Common myeloid progenitor, CD34-positive (primary cell): ENCODE data around the gene ACADVL.
A peak's percentile ranks its signal among the peaks of the same experiment; 100 is the strongest.
"Not testable (repeated sequence)": the region's sequence is repeated elsewhere in the genome, so short reads cannot be mapped to it uniquely, and the experiment has no call there.

Experiments used
- CTCF ChIA-PET: fragments of 350-600 bp; sonication (Branson Sonifier 250); formaldehyde crosslinking; loops from one replicate; lab custom pipeline; 2021; ENCODE audit warnings: antibody characterized with exemption; lab: Charles Lee
- POLR2A ChIA-PET: fragments of 350-600 bp; sonication (Branson Sonifier 250); formaldehyde crosslinking; loops from one replicate; lab custom pipeline; 2021; ENCODE audit warnings: antibody characterized with exemption; lab: Charles Lee
- DNase-seq, 3 donors: peaks; one replicate each; pipeline versions ENCODE4 v3.0.0 to v3.0.0-alpha.2; 2013
- H3K27ac ChIP-seq, 2 experiments: 1 replicate in 1 of 2; 2 replicates in 1 of 2; pipeline ENCODE4 v1.7.0; 2013; ENCODE audit warnings: inconsistent platforms in 2 of 2, low read length in 2 of 2, mild to moderate bottlenecking in 2 of 2, low read depth in 1 of 2, moderate library complexity in 1 of 2; ENCODE audit not compliant: severe bottlenecking in 2 of 2, insufficient read depth in 1 of 2, poor library complexity in 1 of 2
- H3K27me3 ChIP-seq, 5 experiments: replicated peaks in 2 of 5; 1 replicate in 3 of 5; 2 replicates in 2 of 5; pipeline versions ENCODE4 v1.6.1 to v1.7.0; 2013; ENCODE audit warnings: low read length in 4 of 5, mild to moderate bottlenecking in 2 of 5, moderate library complexity in 2 of 5, inconsistent platforms in 1 of 5; ENCODE audit not compliant: insufficient read depth in 5 of 5, control insufficient read depth in 4 of 5
- H3K36me3 ChIP-seq, 4 experiments: 1 replicate in 2 of 4; 2 replicates in 2 of 4; pipeline versions ENCODE4 v1.6.1 to v1.7.0; 2013; ENCODE audit warnings: low read length in 3 of 4, control low read depth in 1 of 4, mild to moderate bottlenecking in 1 of 4; ENCODE audit not compliant: control insufficient read depth in 4 of 4, insufficient read depth in 4 of 4
- H3K4me1 ChIP-seq, 4 experiments: 1 replicate in 3 of 4; 2 replicates in 1 of 4; pipeline versions ENCODE4 v1.6.1 to v1.7.1; 2013; ENCODE audit warnings: low read length in 3 of 4, mild to moderate bottlenecking in 3 of 4, control low read depth in 1 of 4, inconsistent platforms in 1 of 4, moderate library complexity in 1 of 4; ENCODE audit not compliant: control insufficient read depth in 4 of 4, insufficient read depth in 4 of 4; ENCODE audit errors: control extremely low read depth in 1 of 4
- H3K4me3 ChIP-seq, 7 experiments: 1 replicate in 4 of 7; 2 replicates in 3 of 7; pipeline versions ENCODE4 v1.5.1 to v1.7.0; 2013; ENCODE audit warnings: mild to moderate bottlenecking in 7 of 7, low read length in 6 of 7, moderate library complexity in 6 of 7, inconsistent platforms in 2 of 7, low read depth in 2 of 7, control low read depth in 1 of 7; ENCODE audit not compliant: insufficient read depth in 4 of 7, control insufficient read depth in 1 of 7; ENCODE audit errors: extremely low read depth in 1 of 7
- H3K9me3 ChIP-seq, 5 experiments: 1 replicate in 4 of 5; 2 replicates in 1 of 5; pipeline versions ENCODE4 v1.6.1 to v1.7.1; 2013; ENCODE audit warnings: low read length in 4 of 5, mild to moderate bottlenecking in 2 of 5, inconsistent platforms in 1 of 5, low read depth in 1 of 5, moderate library complexity in 1 of 5; ENCODE audit not compliant: control insufficient read depth in 4 of 5, insufficient read depth in 2 of 5; ENCODE audit errors: control extremely low read depth in 1 of 5
- WGBS: methylation state at CpG from one replicate; pipeline ENCODE4 v1.1.5; 2013; ENCODE audit not compliant: insufficient coverage; 5-methylcytosine and 5-hydroxymethylcytosine counted together

ACADVL gene

DNA sequence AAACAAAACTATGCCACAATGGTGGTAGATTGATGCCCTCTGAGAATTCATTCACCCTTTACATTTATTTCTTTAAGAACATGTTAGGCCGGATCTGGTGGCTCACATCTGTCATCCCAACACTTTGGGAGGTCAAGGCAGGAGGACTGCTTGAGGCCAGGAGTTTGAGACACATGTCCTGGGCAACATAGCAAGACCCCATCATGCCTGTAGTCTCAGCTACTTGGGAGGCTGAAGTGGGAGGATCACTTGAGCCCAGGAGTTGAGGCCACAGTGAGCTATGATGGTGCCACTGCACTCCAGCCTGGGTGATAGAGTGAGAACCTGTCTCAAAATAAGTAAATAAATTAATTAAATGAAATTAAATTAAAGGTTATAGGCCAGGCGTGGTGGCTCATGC is 37.6 kb upstream of the ACADVL start:
- peaks cover 0 to 21% (median 19%) of the 10 kb centered on the region in 4 experiments for H3K4me1 ChIP-seq
- CTCF ChIA-PET: interaction anchor here (0.6 to 1.2 kb wide), 4 partner anchors 9 to 280 kb away, joined by 3 read pairs; no protein-coding TSS in a partner anchor
- DNase-seq, POLR2A ChIA-PET, H3K4me3 ChIP-seq, H3K27me3 ChIP-seq, H3K27ac ChIP-seq, H3K9me3 ChIP-seq, H3K36me3 ChIP-seq: not testable (repeated sequence)
- no CpG with 5 or more reads among the region's 2 CpGs for WGBS

- Histone ChIP-seq H3K36me3 (no peaks in the 10 kb centered on the region), H3K27me3 (no peaks in the 10 kb centered on the region), H3K27ac (no peak overlapping the region), H3K9me3 (no peaks in the 10 kb centered on the region), H3K4me3 (peak overlapping the region in 1 of 7 experiments; percentile 7), H3K4me1 (peaks cover 0 to 7% (median 6%) of the 10 kb centered on the region in 4 experiments)
- WGBS: 92% methylated on average over 2 of the region's 7 CpGs
- CTCF ChIA-PET: interaction anchor here (2.9 kb wide), 1 partner anchor 137 kb away, joined by 14 read pairs; no protein-coding TSS in a partner anchor
- DNase-seq: no peak
- POLR2A ChIA-PET: no interaction called here
Measured at GRCh38 chr17:7183433-7184090, 36.2 kb upstream of the ACADVL start.

GRCh38 chr17:7184091-7184488 is 35.6 kb upstream of the ACADVL start:
- no peaks in the 10 kb centered on the region for H3K9me3 ChIP-seq

GRCh38 chr17:7184647-7185046 is 35.1 kb upstream of the ACADVL start:
- H3K4me3 ChIP-seq: no peak overlapping the region
- H3K36me3 ChIP-seq: peaks cover 0 to 3% (median 0%) of the 10 kb centered on the region in 4 experiments
- H3K4me1 ChIP-seq: peaks cover 0 to 7% (median 6%) of the 10 kb centered on the region in 4 experiments
- DNase-seq: no peak
- no peaks in the 10 kb centered on the region for H3K27me3 ChIP-seq
- WGBS: 100% methylated on average over 1 of the region's 6 CpGs
- H3K27ac ChIP-seq: no peak overlapping the region
- POLR2A ChIA-PET: no interaction called here
- no peaks in the 10 kb centered on the region for H3K9me3 ChIP-seq
- CTCF ChIA-PET: interaction anchor here (1.4 to 2.9 kb wide), 3 partner anchors 12 to 138 kb away, joined by 5 to 14 read pairs (median 6); no protein-coding TSS in a partner anchor

More at GRCh38 chr17:7184091-7184488, 35.6 kb upstream of the ACADVL start:
- Histone ChIP-seq H3K4me1 (peaks cover 0 to 7% (median 6%) of the 10 kb centered on the region in 4 experiments), H3K4me3 (peak overlapping the region in 1 of 7 experiments; percentile 7), H3K27me3 (no peaks in the 10 kb centered on the region), H3K27ac (no peak overlapping the region), H3K36me3 (no peaks in the 10 kb centered on the region)
- ChIA-PET POLR2A (no interaction called here), CTCF (interaction anchor here (2.9 kb wide), 1 partner anchor 138 kb away, joined by 14 read pairs; no protein-coding TSS in a partner anchor)
- WGBS: 16% methylated on average over 6 of the region's 14 CpGs
- peak in 2 of 3 donors; percentile 67 to 69 for DNase-seq

DNA sequence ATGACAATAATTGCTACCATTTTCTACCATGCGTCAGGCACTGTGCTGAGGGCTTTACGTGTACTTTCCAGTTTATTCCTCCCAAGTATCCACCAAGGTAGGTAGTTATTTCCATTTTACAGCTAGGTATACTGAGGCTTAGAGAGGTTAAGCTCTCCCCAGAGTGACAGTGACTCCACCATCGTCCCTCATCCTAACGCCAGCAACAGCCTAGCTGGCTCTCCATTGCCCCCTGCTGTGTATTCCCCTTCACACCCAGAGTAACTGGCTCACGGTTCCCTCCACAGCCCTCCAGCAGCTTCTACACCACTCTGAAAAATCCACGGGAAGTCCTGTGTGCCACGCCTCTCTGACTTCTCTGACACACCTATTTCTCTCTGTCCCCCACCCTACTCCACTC is 33.5 kb upstream of the ACADVL start:
- ChIA-PET CTCF (interaction anchor here (0.6 to 2.9 kb wide), 4 partner anchors 10 to 1992 kb away, joined by 3 to 14 read pairs (median 4); no protein-coding TSS in a partner anchor), POLR2A (interaction anchor here (0.5 kb wide), 1 partner anchor 229 kb away, joined by 3 read pairs; no protein-coding TSS in a partner anchor)
- 57% methylated on average over 6 of the region's 7 CpGs for WGBS
- peak in 2 of 3 donors; percentile 52 to 64 for DNase-seq
- no peaks in the 10 kb centered on the region for H3K27me3 ChIP-seq
- H3K27ac ChIP-seq: no peak overlapping the region
- no peak overlapping the region for H3K4me3 ChIP-seq
- H3K36me3 ChIP-seq: peaks cover 0 to 15% (median 6%) of the 10 kb centered on the region in 4 experiments
- no peaks in the 10 kb centered on the region for H3K9me3 ChIP-seq
- H3K4me1 ChIP-seq: peaks cover 0 to 7% (median 6%) of the 10 kb centered on the region in 4 experiments

GRCh38 chr17:7190276-7190917 is 29.3 kb upstream of the ACADVL start:
- H3K36me3 ChIP-seq: peaks cover 3 to 49% (median 27%) of the 10 kb centered on the region in 4 experiments

More at GRCh38 chr17:7190276-7190917, 29.3 kb upstream of the ACADVL start:
- ChIA-PET POLR2A (no interaction called here), CTCF (interaction anchor here (0.7 to 0.8 kb wide), 2 partner anchors 9 to 28 kb away, joined by 3 read pairs; no protein-coding TSS in a partner anchor)
- DNase-seq: no peak
- Histone ChIP-seq H3K4me1 (no peaks in the 10 kb centered on the region), H3K27ac (no peak overlapping the region), H3K4me3 (no peak overlapping the region), H3K27me3 (no peaks in the 10 kb centered on the region), H3K9me3 (no peaks in the 10 kb centered on the region)
- WGBS: 94% methylated on average over 9 of the region's 14 CpGs
